Stimulated activated CD8-positive, alpha-beta memory T cell treated with anti-CD3 and anti-CD28 coated beads, Interleukin-15, amount 100 ng/mL, for 24 hours (primary cell): ENCODE data around the gene ZDHHC11.
"Not testable (repeated sequence)": the region's sequence is repeated elsewhere in the genome, so short reads cannot be mapped to it uniquely, and the experiment has no call there.

Experiments
- DNase-seq: peaks from one replicate; pipeline ENCODE4 v3.0.0-alpha.2; 2020; ENCODE audit warnings: low read depth

The ZDHHC11 gene

GRCh38 chr5:859798-860296, 9.1 kb upstream of the ZDHHC11 start:
- DNase-seq: no peak

GRCh38 chr5:859391-859790, 8.6 kb upstream of the ZDHHC11 start:
- DNase-seq: no peak

- DNase-seq: no peak
Observed at GRCh38 chr5:858726-859125, 7.9 kb upstream of the ZDHHC11 start.

GRCh38 chr5:856531-857425, 6.0 kb upstream of the ZDHHC11 start:
- DNase-seq: no peak

GRCh38 chr5:855771-856530, 5.2 kb upstream of the ZDHHC11 start:
- no peak for DNase-seq

GRCh38 chr5:854966-855743, 4.4 kb upstream of the ZDHHC11 start:
- no peak for DNase-seq

- no peak for DNase-seq
Observed at GRCh38 chr5:854217-854616, 3.4 kb upstream of the ZDHHC11 start.

GRCh38 chr5:853416-854090, 2.8 kb upstream of the ZDHHC11 start:
- DNase-seq: not testable (repeated sequence)

GRCh38 chr5:852431-853401, 1.9 kb upstream of the ZDHHC11 start:
- DNase-seq: no peak

GRCh38 chr5:852018-852417, 1.2 kb upstream of the ZDHHC11 start:
- no peak for DNase-seq

- no peak for DNase-seq
Observed at GRCh38 chr5:851553-851952, 767 bp upstream of the ZDHHC11 start.

GRCh38 chr5:851076-851475, 290 bp upstream of the ZDHHC11 start:
- no peak for DNase-seq

GRCh38 chr5:849651-850301, 1.0 kb downstream of the ZDHHC11 start:
- no peak for DNase-seq

- no peak for DNase-seq
Observed at GRCh38 chr5:848671-849111, 2.1 kb downstream of the ZDHHC11 start.

GRCh38 chr5:847736-848135, 3.0 kb downstream of the ZDHHC11 start:
- DNase-seq: not testable (repeated sequence)

- not testable (repeated sequence) for DNase-seq
Observed at GRCh38 chr5:847212-847611, 3.6 kb downstream of the ZDHHC11 start.

- DNase-seq: not testable (repeated sequence)
Observed at GRCh38 chr5:846602-847091, 4.1 kb downstream of the ZDHHC11 start.

GRCh38 chr5:845676-846601, 4.8 kb downstream of the ZDHHC11 start:
- DNase-seq: not testable (repeated sequence)
